HS-27A (cell line): ENCODE measurements around the gene SLC11A1.

Source experiments
- DNase-seq: peaks from one replicate; pipeline ENCODE4 v3.0.0-alpha.2; 2012; ENCODE audit warnings: low read depth, missing footprints

The SLC11A1 gene

GRCh38 chr2:218405746-218406208, 23.7 kb downstream of the SLC11A1 start:
- no peak for DNase-seq

- no peak for DNase-seq
These were observed 24.3 kb downstream of the SLC11A1 start for GRCh38 chr2:218406209-218406948.

GRCh38 chr2:218406949-218407618, 25.0 kb downstream of the SLC11A1 start:
- no peak for DNase-seq

GRCh38 chr2:218407717-218408116, 25.6 kb downstream of the SLC11A1 start:
- no peak for DNase-seq

- DNase-seq = no peak
These were observed 36.2 kb downstream of the SLC11A1 start for GRCh38 chr2:218418321-218418716.

GRCh38 chr2:218418717-218419458, 36.8 kb downstream of the SLC11A1 start, which contains the start of gene VIL1:
Gene VIL1 (plus strand): TSS chr2:218419123. CDS start chr2:218423779, 4,656 bp downstream.
- DNase-seq = no peak

- no peak for DNase-seq
These were observed 37.6 kb downstream of the SLC11A1 start for GRCh38 chr2:218419630-218420216.

GRCh38 chr2:218421027-218421426, 39.0 kb downstream of the SLC11A1 start:
- DNase-seq = no peak

GRCh38 chr2:218422403-218423086, 40.5 kb downstream of the SLC11A1 start:
- no peak for DNase-seq

GRCh38 chr2:218423584-218423983, 41.5 kb downstream of the SLC11A1 start:
- no peak for DNase-seq

GRCh38 chr2:218425531-218425930, 43.5 kb downstream of the SLC11A1 start:
- no peak for DNase-seq

- no peak for DNase-seq
These were observed 45.7 kb downstream of the SLC11A1 start for GRCh38 chr2:218427741-218428140.

- DNase-seq = no peak
These were observed 46.9 kb downstream of the SLC11A1 start for GRCh38 chr2:218428846-218429558.

- DNase-seq = no peak
These were observed 48.0 kb downstream of the SLC11A1 start for GRCh38 chr2:218429911-218430692.

GRCh38 chr2:218430721-218431120, 48.6 kb downstream of the SLC11A1 start:
- DNase-seq = no peak

- no peak for DNase-seq
These were observed 49.8 kb downstream of the SLC11A1 start for GRCh38 chr2:218431878-218432277.

- no peak for DNase-seq
These were observed 50.7 kb downstream of the SLC11A1 start for GRCh38 chr2:218432676-218433365.

- no peak for DNase-seq
These were observed 52.4 kb downstream of the SLC11A1 start for GRCh38 chr2:218434456-218434855.
